Activated CD4-positive, alpha-beta memory T cell treated with anti-CD3 and anti-CD28 coated beads, Interleukin-2, amount 10 ng/mL, durations not matched to agents 7 days and 5 days (primary cell): ENCODE measurements around the gene PHPT1. TPM values are rescaled to one million over a fixed set of nuclear protein-coding genes. Genes with fewer than 3 reads are reported as not detected.

Experiments
- CTCF ChIA-PET: fragments of 350-600 bp; sonication (Branson Sonifier 250); formaldehyde crosslinking; loops from one replicate; lab custom pipeline; 2021; ENCODE audit warnings: antibody characterized with exemption, inconsistent platforms; lab: Charles Lee
- POLR2A ChIA-PET: fragments of 350-600 bp; sonication (Branson Sonifier 250); formaldehyde crosslinking; loops from one replicate; lab custom pipeline; 2021; ENCODE audit warnings: antibody characterized with exemption; lab: Charles Lee
- DNase-seq: peaks from one replicate; pipeline ENCODE4 v3.0.0-alpha.2; 2020
- H3K27ac Mint-ChIP-seq: one replicate; pipeline ENCODE4 v1.8.0; 2021; ENCODE audit warnings: mild to moderate bottlenecking, mixed read lengths
- H3K27me3 Mint-ChIP-seq: one replicate; pipeline ENCODE4 v1.8.0; 2021; ENCODE audit warnings: mixed read lengths
- H3K36me3 Mint-ChIP-seq: one replicate; pipeline ENCODE4 v1.8.0; 2021; ENCODE audit warnings: low read depth, mixed read lengths
- H3K4me1 Mint-ChIP-seq: one replicate; pipeline ENCODE4 v1.8.0; 2021; ENCODE audit warnings: mixed read lengths
- H3K4me3 Mint-ChIP-seq: one replicate; pipeline ENCODE4 v1.8.0; 2021; ENCODE audit warnings: mild to moderate bottlenecking, mixed read lengths
- H3K9me3 Mint-ChIP-seq: one replicate; pipeline ENCODE4 v1.8.0; 2021; ENCODE audit warnings: mixed read lengths
- total RNA-seq, 2 experiments: library from RNA; stranded (reverse); gene quantifications; one replicate each; pipeline ENCODE4 v1.2.3, GENCODE V29; 2021

Gene PHPT1
- total RNA-seq, 2 experiments from 2014 or later = 82.3 to 85.4 TPM

GRCh38 chr9:136848393-136849037 lies 694 bp upstream of the PHPT1 start:
- H3K4me1 Mint-ChIP-seq = peaks cover 24% of the 10 kb centered on the region

GRCh38 chr9:136849960-136850865 lies 1.0 kb downstream of the PHPT1 start:
- Mint-ChIP-seq H3K4me1 (peaks cover 21% of the 10 kb centered on the region), H3K36me3 (peaks cover 12% of the 10 kb centered on the region), H3K27me3 (peaks cover 16% of the 10 kb centered on the region), H3K27ac (peak overlapping the region; percentile 59), H3K4me3 (peak overlapping the region; percentile 93), H3K9me3 (no peaks in the 10 kb centered on the region)
- DNase-seq = no peak
- CTCF ChIA-PET = interaction anchor here (0.6 to 1.5 kb wide), 2 partner anchors 39 to 62 kb away, joined by 3 to 4 read pairs; no protein-coding TSS in a partner anchor
- POLR2A ChIA-PET = no interaction called here

More at GRCh38 chr9:136848393-136849037, 694 bp upstream of the PHPT1 start:
- H3K9me3 Mint-ChIP-seq = no peaks in the 10 kb centered on the region
- peak; percentile 59 for DNase-seq
- H3K4me3 Mint-ChIP-seq = peak overlapping the region; percentile 93
- peaks cover 18% of the 10 kb centered on the region for H3K27me3 Mint-ChIP-seq
- ChIA-PET CTCF (interaction anchor here (0.6 to 2.6 kb wide), 3 partner anchors 14 to 186 kb away, joined by 3 to 9 read pairs (median 4); partner anchors contain the start of gene TMEM141), POLR2A (interaction anchor here (1.0 to 3.0 kb wide), 4 partner anchors 33 to 95 kb away, joined by 4 to 19 read pairs (median 6); partner anchors contain the start of genes FBXW5 and TRAF2)
- H3K36me3 Mint-ChIP-seq = peaks cover 13% of the 10 kb centered on the region
- peak overlapping the region; percentile 85 for H3K27ac Mint-ChIP-seq

GRCh38 chr9:136850866-136851775 lies 1.9 kb downstream of the PHPT1 start:
- ChIA-PET POLR2A (interaction anchor here (1.5 kb wide), 1 partner anchor 30 kb away, joined by 3 read pairs; no protein-coding TSS in a partner anchor), CTCF (interaction anchor here (1.5 kb wide), 1 partner anchor 63 kb away, joined by 3 read pairs; no protein-coding TSS in a partner anchor)
- H3K4me3 Mint-ChIP-seq = no peak overlapping the region
- no peaks in the 10 kb centered on the region for H3K9me3 Mint-ChIP-seq
- H3K4me1 Mint-ChIP-seq = peaks cover 20% of the 10 kb centered on the region
- H3K27me3 Mint-ChIP-seq = peaks cover 13% of the 10 kb centered on the region
- peaks cover 10% of the 10 kb centered on the region for H3K36me3 Mint-ChIP-seq
- DNase-seq = no peak
- peak overlapping the region; percentile 21 for H3K27ac Mint-ChIP-seq

GRCh38 chr9:136851941-136852663 lies 2.9 kb downstream of the PHPT1 start, which contains the start of gene MAMDC4:
Gene MAMDC4, plus strand, starts transcription at chr9:136852346. Its CDS starts 71 bp downstream, at chr9:136852417.
- H3K4me1 Mint-ChIP-seq = peaks cover 14% of the 10 kb centered on the region
- peaks cover 7% of the 10 kb centered on the region for H3K36me3 Mint-ChIP-seq
- H3K9me3 Mint-ChIP-seq = no peaks in the 10 kb centered on the region
- ChIA-PET POLR2A (interaction anchor here (1.5 kb wide), 1 partner anchor 29 kb away, joined by 3 read pairs; no protein-coding TSS in a partner anchor), CTCF (no interaction called here)
- DNase-seq = no peak
- no peak within 1 kb of the TSS for H3K4me3 Mint-ChIP-seq
- peaks cover 7% of the 10 kb centered on the region for H3K27me3 Mint-ChIP-seq
- H3K27ac Mint-ChIP-seq = peak within 1 kb of the TSS; percentile 21

DNA sequence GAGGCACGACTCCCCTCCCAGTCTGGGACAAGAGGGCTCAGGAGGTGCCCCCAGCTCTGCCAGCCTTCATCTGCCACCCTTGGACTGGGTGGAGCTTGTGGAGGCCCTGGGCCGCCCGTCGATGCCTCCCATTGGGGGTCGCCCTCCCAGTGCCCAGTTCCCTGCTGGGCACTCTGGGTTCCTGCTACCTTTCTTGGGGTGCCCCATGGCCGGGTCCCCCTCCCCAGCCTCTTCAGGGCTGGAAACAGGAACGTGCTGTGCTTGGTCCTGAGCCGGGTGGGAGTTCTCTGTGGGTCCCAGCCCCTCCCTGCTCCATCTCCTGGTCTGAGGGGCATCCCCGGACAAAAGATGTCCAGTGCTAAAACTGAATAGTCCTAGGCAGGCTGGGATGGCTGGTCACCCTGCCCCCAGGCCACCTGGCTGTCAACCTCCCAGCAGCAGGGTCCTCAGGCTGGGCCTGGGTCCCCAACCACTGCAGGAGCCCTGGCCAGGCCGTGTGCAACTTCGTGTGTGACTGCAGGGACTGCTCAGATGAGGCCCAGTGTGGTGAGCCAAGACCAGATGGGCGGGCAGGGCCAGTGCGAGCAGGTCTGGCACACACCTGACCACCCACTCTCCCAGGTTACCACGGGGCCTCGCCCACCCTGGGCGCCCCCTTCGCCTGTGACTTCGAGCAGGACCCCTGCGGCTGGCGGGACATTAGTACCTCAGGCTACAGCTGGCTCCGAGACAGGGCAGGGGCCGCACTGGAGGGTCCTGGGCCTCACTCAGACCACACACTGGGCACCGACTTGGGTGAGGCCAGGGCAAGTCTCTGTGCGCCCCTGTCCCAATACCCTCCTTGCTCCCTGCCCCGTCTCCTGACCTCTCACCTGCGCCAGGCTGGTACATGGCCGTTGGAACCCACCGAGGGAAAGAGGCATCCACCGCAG lies 3.7 kb downstream of the PHPT1 start:
- H3K27ac Mint-ChIP-seq = no peak overlapping the region
- H3K4me1 Mint-ChIP-seq = peaks cover 8% of the 10 kb centered on the region
- ChIA-PET POLR2A (interaction anchor here (1.5 kb wide), 1 partner anchor 28 kb away, joined by 3 read pairs; no protein-coding TSS in a partner anchor), CTCF (interaction anchor here (0.6 kb wide), 1 partner anchor 56 kb away, joined by 4 read pairs; no protein-coding TSS in a partner anchor)
- H3K27me3 Mint-ChIP-seq = peaks cover 2% of the 10 kb centered on the region
- no peaks in the 10 kb centered on the region for H3K9me3 Mint-ChIP-seq
- no peak for DNase-seq
- no peak overlapping the region for H3K4me3 Mint-ChIP-seq
- H3K36me3 Mint-ChIP-seq = peaks cover 2% of the 10 kb centered on the region

GRCh38 chr9:136853596-136854112 lies 4.4 kb downstream of the PHPT1 start:
- ChIA-PET CTCF (no interaction called here), POLR2A (no interaction called here)
- Mint-ChIP-seq H3K4me3 (no peak overlapping the region), H3K27me3 (no peaks in the 10 kb centered on the region), H3K36me3 (peaks cover 2% of the 10 kb centered on the region), H3K4me1 (peaks cover 7% of the 10 kb centered on the region), H3K9me3 (no peaks in the 10 kb centered on the region), H3K27ac (no peak overlapping the region)
- DNase-seq = no peak

DNA sequence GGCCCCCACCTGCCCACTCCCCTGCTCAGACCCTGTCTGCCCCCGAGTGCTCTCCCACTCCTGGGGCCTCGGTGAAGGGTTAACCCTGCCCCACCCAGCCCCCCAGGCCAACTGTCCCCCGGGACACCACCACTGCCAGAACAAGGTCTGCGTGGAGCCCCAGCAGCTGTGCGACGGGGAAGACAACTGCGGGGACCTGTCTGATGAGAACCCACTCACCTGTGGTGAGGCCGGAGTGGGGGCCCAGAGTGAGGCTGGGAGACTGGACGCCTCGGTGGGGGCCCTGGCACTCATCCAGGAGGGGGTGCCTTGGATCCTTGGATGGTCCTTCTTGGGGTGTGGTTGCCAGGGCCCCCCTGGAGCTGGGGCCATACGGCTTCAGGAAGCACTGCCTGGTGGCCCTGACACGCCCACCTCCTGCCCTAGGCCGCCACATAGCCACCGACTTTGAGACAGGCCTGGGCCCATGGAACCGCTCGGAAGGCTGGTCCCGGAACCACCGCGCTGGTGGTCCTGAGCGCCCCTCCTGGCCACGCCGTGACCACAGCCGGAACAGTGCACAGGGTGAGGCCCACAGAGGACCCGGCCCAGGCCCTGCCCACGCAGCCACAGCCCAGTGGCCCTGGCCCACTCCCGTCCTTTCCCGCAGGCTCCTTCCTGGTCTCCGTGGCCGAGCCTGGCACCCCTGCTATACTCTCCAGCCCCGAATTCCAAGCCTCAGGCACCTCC lies 5.1 kb downstream of the PHPT1 start:
- CTCF ChIA-PET = no interaction called here
- Mint-ChIP-seq H3K27ac (no peak overlapping the region), H3K27me3 (no peaks in the 10 kb centered on the region)

DNA sequence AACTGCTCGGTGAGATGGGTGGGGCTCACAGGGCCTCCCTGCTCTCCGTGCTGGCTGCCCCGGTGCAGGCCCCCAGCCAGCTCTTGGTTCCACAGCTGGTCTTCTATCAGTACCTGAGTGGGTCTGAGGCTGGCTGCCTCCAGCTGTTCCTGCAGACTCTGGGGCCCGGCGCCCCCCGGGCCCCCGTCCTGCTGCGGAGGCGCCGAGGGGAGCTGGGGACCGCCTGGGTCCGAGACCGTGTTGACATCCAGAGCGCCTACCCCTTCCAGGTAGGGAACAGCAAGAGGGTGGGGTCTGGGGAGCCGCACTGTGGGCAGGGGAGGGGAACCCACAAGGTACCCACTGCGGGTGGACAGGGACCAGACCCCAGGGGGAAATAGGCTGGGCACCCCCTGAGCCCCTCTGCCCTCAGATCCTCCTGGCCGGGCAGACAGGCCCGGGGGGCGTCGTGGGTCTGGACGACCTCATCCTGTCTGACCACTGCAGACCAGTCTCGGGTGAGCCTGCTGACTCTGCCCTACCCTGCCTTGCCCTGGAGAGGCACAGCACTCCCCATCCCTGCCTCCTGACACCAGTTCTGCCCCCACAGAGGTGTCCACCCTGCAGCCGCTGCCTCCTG lies 5.7 kb downstream of the PHPT1 start:
- DNase-seq = no peak
- H3K9me3 Mint-ChIP-seq = no peaks in the 10 kb centered on the region
- no peaks in the 10 kb centered on the region for H3K27me3 Mint-ChIP-seq
- ChIA-PET POLR2A (no interaction called here), CTCF (no interaction called here)
- peaks cover 4% of the 10 kb centered on the region for H3K4me1 Mint-ChIP-seq
- no peak overlapping the region for H3K27ac Mint-ChIP-seq
- no peak overlapping the region for H3K4me3 Mint-ChIP-seq
- H3K36me3 Mint-ChIP-seq = no peaks in the 10 kb centered on the region

More for the DNA sequence above, 5.1 kb downstream of the PHPT1 start:
- no peak for DNase-seq
- Mint-ChIP-seq H3K4me3 (no peak overlapping the region), H3K36me3 (peaks cover 2% of the 10 kb centered on the region), H3K4me1 (peaks cover 7% of the 10 kb centered on the region), H3K9me3 (no peaks in the 10 kb centered on the region)
- POLR2A ChIA-PET = no interaction called here

GRCh38 chr9:136855461-136856078 lies 6.4 kb downstream of the PHPT1 start:
- ChIA-PET POLR2A (no interaction called here), CTCF (no interaction called here)
- Mint-ChIP-seq H3K27ac (no peak overlapping the region), H3K9me3 (no peaks in the 10 kb centered on the region), H3K4me3 (no peak overlapping the region), H3K4me1 (peaks cover 1% of the 10 kb centered on the region), H3K36me3 (no peaks in the 10 kb centered on the region), H3K27me3 (no peaks in the 10 kb centered on the region)
- no peak for DNase-seq

GRCh38 chr9:136856079-136856476 lies 6.9 kb downstream of the PHPT1 start:
- POLR2A ChIA-PET = interaction anchor here (1.0 kb wide), 1 partner anchor 10 kb away, joined by 3 read pairs; the partner anchor contains the start of gene EDF1
- H3K4me1 Mint-ChIP-seq = peaks cover 1% of the 10 kb centered on the region
- H3K36me3 Mint-ChIP-seq = no peaks in the 10 kb centered on the region
- H3K4me3 Mint-ChIP-seq = no peak overlapping the region
- no peaks in the 10 kb centered on the region for H3K9me3 Mint-ChIP-seq
- H3K27ac Mint-ChIP-seq = no peak overlapping the region
- no peaks in the 10 kb centered on the region for H3K27me3 Mint-ChIP-seq
- no peak for DNase-seq
- CTCF ChIA-PET = no interaction called here
